ENCODE results near the gene ABCB10. TPM values are rescaled to one million over a fixed set of nuclear protein-coding genes. Genes with fewer than 3 reads are reported as not detected.

Gene ABCB10
- total and polyA plus RNA-seq, 10 donors, result 6.9 to 21.9 (median 15.7) TPM

- peaks cover 0 to 99% (median 49%) of the 10 kb centered on the region in 6 donors for H3K36me3 ChIP-seq
- WGBS, 5 donors, result 88 to 100% (median 91%) methylated on average over 1 of the region's 1 CpG
- peaks cover 0 to 8% (median 0%) of the 10 kb centered on the region in 6 donors for H3K4me1 ChIP-seq
- no peak overlapping the region for H3K27ac ChIP-seq
- TF ChIP-seq POLR2A (IDR thresholded peaks at IDR 0.05) (no peak), POLR2AphosphoS5 (IDR thresholded peaks at IDR 0.05) (no peak), CTCF (IDR thresholded peaks at IDR 0.05 in 8 of 11, conservative IDR thresholded peaks at IDR 0.05 in 3 of 11) (no peak)
- H3K27me3 ChIP-seq (replicated peaks in 1 of 7), result no peaks in the 10 kb centered on the region
- H3K9me3 ChIP-seq, result no peaks in the 10 kb centered on the region
- no peak for DNase-seq
- intact Hi-C loops (cut with DNase I; ENCODE audit: low total_unique reads), result no loop called here
- no peak overlapping the region for H3K4me3 ChIP-seq
Observed at GRCh38 chr1:229544587-229544986, 13.9 kb downstream of the ABCB10 start.

- intact Hi-C loops (cut with DNase I; ENCODE audit: low total_unique reads), result no loop called here
- TF ChIP-seq POLR2AphosphoS5 (IDR thresholded peaks at IDR 0.05), result no peak
- TF ChIP-seq CTCF (IDR thresholded peaks at IDR 0.05 in 8 of 11, conservative IDR thresholded peaks at IDR 0.05 in 3 of 11), result no peak
- no peak for TF ChIP-seq POLR2A (IDR thresholded peaks at IDR 0.05)
- Histone ChIP-seq H3K4me1 (peaks cover 0 to 8% (median 0%) of the 10 kb centered on the region in 6 donors), H3K36me3 (peaks cover 0 to 100% (median 61%) of the 10 kb centered on the region in 6 donors), H3K4me3 (no peak overlapping the region), H3K27ac (no peak overlapping the region), H3K9me3 (no peaks in the 10 kb centered on the region), H3K27me3 (replicated peaks in 1 of 7) (no peaks in the 10 kb centered on the region)
- 97 to 99% (median 97%) methylated on average over 6 of the region's 6 CpGs for WGBS, 5 donors
- no peak for DNase-seq
Observed at GRCh38 chr1:229539863-229540506, 18.5 kb downstream of the ABCB10 start.

GRCh38 chr1:229538945-229539344 is 19.6 kb downstream of the ABCB10 start:
- no peak for DNase-seq
- no peaks in the 10 kb centered on the region for H3K27me3 ChIP-seq (replicated peaks in 1 of 7)
- intact Hi-C loops (cut with DNase I; ENCODE audit: low total_unique reads), result no loop called here
- 84 to 98% (median 96%) methylated on average over 5 of the region's 5 CpGs for WGBS, 5 donors
- no peak overlapping the region for H3K4me3 ChIP-seq
- peaks cover 0 to 100% (median 58%) of the 10 kb centered on the region in 6 donors for H3K36me3 ChIP-seq
- H3K9me3 ChIP-seq, result no peaks in the 10 kb centered on the region
- TF ChIP-seq POLR2AphosphoS5 (IDR thresholded peaks at IDR 0.05) (no peak), CTCF (IDR thresholded peaks at IDR 0.05 in 8 of 11, conservative IDR thresholded peaks at IDR 0.05 in 3 of 11) (no peak), POLR2A (IDR thresholded peaks at IDR 0.05) (no peak)
- no peak overlapping the region for H3K27ac ChIP-seq
- peaks cover 0 to 8% (median 0%) of the 10 kb centered on the region in 6 donors for H3K4me1 ChIP-seq

GRCh38 chr1:229537894-229538293 is 20.6 kb downstream of the ABCB10 start:
- DNase-seq, result no peak
- H3K36me3 ChIP-seq, result peaks cover 0 to 100% (median 65%) of the 10 kb centered on the region in 6 donors
- no peak for TF ChIP-seq POLR2AphosphoS5 (IDR thresholded peaks at IDR 0.05)
- TF ChIP-seq CTCF (IDR thresholded peaks at IDR 0.05 in 8 of 11, conservative IDR thresholded peaks at IDR 0.05 in 3 of 11), result no peak
- no peak for TF ChIP-seq POLR2A (IDR thresholded peaks at IDR 0.05)
- peaks cover 0 to 8% (median 0%) of the 10 kb centered on the region in 6 donors for H3K4me1 ChIP-seq
- no peak overlapping the region for H3K4me3 ChIP-seq
- H3K27ac ChIP-seq, result no peak overlapping the region
- no peaks in the 10 kb centered on the region for H3K9me3 ChIP-seq
- intact Hi-C loops (cut with DNase I; ENCODE audit: low total_unique reads), result no loop called here
- H3K27me3 ChIP-seq (replicated peaks in 1 of 7), result no peaks in the 10 kb centered on the region
- 45 to 65% (median 56%) methylated on average over 4 of the region's 4 CpGs for WGBS, 5 donors
